Measurements from ENCODE around the gene TSKU.

- TF ChIP-seq, protein P1, sequence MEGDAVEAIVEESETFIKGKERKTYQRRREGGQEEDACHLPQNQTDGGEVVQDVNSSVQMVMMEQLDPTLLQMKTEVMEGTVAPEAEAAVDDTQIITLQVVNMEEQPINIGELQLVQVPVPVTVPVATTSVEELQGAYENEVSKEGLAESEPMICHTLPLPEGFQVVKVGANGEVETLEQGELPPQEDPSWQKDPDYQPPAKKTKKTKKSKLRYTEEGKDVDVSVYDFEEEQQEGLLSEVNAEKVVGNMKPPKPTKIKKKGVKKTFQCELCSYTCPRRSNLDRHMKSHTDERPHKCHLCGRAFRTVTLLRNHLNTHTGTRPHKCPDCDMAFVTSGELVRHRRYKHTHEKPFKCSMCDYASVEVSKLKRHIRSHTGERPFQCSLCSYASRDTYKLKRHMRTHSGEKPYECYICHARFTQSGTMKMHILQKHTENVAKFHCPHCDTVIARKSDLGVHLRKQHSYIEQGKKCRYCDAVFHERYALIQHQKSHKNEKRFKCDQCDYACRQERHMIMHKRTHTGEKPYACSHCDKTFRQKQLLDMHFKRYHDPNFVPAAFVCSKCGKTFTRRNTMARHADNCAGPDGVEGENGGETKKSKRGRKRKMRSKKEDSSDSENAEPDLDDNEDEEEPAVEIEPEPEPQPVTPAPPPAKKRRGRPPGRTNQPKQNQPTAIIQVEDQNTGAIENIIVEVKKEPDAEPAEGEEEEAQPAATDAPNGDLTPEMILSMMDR (IDR thresholded peaks at IDR 0.05): no peak
- TF ChIP-seq POLR2A (IDR thresholded peaks at IDR 0.05): no peak
These were observed 12.8 kb downstream of the TSKU start for GRCh38 chr11:76795936-76796441.

Measured in Peyer's patch (tissue), 4 donors.